Raji (cell line): ENCODE results near the gene JARID2.

Experiments used
- POLR2A ChIP-seq: IDR thresholded peaks from 2 replicates; pipeline ENCODE4 v1.6.1; 2011; ENCODE audit warnings: low read depth, low read length, control low read depth; ENCODE audit not compliant: insufficient read depth

JARID2 gene

DNA sequence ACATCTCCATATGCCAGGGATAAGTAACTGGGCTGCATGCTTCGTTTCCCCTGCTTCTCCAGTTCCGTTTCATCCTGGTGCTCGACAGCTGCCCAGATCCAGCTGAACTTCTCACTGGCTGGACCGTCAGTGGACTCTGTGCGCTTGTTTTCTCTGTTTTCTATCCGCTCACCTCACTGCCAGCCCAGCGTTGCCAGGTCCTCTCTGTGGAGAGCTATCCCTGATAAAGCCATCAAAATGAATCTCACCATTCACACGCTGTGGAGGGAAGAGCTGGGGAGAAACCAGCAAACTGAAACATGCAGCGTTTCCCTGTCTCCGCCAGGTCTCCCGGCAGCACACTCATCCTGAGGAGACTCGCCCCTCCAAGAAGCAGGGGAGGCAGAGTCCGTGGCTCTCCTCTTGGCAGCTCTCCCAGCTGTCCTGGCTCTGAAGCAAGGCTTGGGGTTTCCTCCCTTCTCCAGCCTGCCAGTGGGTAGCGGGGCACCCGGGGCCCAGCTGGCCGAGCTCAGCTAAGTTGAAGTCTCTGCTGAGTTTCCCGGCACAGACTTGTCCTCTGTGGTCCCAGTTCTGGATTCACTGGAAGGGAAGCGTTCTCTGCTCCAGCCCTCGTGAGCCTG lies 256.1 kb downstream of the JARID2 start:
- no peak for TF ChIP-seq POLR2A

DNA sequence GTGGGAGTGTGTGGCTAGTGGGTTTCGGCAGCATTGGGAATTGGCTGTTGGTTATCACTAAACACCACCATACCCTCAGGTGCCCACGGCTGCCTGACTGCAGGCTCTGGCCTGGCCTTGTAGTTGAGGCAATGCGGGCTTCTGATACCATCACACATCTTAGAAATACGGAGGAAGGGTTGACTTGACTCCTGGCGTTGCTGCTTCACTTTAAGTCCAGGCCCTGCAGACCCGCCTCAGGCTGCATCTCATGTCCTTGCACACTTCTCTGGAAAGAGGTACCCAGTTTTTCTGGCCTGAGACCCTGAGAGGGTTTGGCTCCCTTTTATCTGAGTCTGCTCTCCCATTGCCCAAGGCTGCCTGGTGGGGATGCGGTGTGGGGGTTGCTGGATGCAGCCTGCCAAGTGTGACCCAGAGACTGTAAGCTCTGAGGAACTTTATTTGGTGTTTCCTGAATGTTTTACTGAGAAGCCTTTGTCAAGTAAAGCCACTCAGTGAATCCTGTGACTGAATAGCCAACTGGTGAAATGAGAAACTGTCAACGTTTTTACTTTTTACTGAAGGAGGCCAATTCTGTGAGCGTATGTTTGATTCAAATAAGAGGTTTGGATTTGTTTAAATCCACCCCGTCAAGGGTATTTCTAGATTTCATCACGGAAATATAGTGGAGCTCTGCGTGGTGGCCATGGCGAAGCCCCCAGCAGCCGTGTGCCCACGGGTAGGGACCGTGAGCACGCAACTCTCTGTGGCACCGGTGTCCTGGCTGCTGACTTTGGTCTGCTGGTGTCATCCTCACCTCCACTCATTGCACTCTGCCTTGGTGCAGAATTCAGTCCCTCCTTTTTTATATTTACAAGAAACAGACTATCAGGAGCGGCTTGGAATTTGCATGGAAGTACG lies 256.8 kb downstream of the JARID2 start:
- TF ChIP-seq POLR2A = no peak

DNA sequence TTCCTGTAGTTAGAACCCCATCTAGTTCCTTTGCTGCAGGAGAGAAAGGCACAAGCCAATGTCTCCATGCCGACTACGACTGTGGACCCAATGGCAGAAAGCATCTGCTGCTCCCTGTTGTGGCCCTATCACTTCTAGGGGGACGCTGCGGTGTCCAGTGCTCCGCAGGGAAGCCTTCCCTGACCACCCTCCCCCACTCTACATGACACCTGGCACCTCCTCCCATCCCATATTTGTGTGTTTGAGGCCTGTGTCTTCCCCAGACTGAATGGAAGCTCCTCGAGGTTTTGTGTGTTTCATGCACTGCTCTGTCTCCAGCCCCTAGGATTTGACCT lies 257.4 kb downstream of the JARID2 start:
- TF ChIP-seq POLR2A = no peak

DNA sequence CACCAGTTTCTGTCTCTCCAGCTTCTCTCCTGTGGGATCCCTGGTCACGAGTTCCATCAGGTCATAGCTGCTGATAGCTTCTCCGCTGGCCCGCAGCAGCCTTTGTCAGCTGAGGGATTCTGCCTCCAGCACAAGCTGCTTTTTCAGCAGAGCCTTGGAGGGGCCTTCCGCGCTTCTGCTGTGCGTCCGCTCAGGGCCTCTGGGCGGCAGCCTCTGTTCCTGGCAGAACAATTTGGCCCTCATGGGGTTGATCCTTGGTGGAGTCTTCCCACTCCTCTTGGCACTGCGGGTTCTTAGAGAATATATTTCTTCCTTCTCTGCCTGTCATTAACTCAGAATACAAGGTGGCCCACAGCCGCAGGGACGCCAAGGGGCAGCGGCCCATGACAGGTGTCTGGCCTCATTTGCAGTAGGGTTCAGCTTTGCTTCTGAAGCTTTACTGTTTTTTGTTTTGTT lies 258.2 kb downstream of the JARID2 start:
- no peak for TF ChIP-seq POLR2A

DNA sequence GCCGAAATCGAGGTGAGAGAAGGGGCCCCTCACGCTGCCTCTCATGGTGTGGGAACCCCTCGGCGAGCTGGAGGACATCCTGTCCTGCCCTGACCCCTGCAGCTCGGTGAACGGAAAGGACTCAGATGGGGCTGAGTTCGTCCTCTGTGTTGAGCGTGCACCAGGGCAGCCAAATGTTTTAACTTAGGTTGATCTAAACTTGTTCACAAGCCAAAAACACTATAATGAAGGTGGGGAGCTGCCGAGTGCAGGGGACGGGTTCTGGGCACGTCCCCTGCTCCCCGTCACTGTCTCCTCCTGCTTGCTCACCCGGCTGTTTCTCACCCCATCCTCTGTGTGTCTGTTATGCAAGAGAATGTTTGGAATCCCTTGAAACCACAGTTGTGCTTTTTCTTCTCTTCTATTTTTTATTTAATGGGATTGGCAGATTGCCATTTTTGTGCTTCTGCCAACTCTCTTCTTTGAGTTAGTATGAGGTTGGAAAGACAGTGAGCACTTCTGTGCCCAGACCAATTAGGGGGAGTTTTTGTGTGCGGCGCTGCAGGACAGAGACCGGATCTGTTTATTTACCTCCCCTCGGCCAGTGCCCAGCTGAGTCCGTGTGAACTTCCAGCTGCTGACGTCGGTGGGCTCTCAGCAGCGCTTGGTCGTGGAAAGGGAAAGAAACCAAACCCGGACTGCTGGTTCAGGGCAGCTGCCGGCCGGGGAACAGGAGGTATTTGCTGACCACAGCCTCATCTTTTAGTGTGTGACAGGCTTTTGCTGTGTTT lies 258.9 kb downstream of the JARID2 start:
- no peak for TF ChIP-seq POLR2A

DNA sequence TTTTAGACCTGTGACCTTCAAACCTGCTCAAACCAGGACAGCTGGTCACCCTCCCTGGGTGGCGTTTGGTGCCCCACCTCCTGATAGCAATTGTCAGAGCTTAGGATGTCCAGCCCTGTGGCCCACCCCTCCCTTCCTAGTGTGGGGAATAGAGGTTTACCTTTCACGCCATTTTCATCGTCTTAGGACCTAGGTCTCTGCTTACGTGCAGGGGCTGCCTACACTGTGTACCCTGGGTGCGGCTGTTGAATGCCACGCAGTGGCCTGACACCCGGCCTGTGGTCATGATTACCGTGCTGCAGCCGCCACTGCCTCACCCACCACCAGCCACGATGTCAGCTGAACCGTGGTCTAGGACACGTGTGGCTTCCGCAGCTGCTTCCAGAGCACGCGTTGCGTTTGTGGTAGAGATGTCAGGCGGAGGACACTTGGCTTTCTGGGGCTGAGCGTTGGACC lies 259.6 kb downstream of the JARID2 start:
- no peak for TF ChIP-seq POLR2A

DNA sequence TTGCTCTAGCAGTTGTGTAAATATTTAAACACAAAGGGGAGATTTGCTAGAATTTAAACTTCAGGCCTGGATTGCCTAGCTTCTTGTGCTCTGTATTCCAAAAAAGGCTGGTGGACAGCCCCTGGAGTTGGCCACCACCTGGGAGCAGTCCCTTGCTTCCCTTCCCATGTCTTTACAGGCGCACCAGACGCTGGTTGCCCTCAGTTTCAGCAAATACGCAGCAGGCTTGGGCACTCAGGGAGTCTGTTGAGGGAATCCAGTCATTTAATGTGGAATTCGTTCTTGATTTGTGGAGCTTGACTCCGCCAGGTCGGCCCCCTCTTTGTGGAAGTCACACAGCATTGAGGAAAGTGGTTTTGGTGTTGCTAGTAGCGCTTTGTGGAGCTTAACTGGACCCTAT lies 260.2 kb downstream of the JARID2 start:
- no peak for TF ChIP-seq POLR2A

DNA sequence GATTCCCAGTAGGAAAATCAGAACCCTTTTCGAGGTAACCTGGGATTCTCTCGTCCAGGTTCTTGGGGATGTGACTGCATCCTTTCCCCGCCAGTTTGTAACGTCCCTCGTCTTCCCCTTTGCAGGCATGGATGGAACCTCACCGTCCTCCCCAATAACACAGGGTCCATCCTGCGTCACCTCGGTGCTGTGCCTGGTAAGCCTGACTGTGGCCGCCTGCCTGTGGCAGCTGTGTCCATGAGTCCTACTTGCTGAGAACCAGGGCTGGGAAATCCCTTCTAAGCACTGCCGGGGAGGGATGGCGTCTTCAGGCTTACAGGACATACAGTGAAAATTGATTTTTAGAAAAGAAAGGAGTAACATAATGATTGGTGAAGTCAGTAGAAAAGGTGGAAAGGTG lies 261.4 kb downstream of the JARID2 start:
- TF ChIP-seq POLR2A = no peak

DNA sequence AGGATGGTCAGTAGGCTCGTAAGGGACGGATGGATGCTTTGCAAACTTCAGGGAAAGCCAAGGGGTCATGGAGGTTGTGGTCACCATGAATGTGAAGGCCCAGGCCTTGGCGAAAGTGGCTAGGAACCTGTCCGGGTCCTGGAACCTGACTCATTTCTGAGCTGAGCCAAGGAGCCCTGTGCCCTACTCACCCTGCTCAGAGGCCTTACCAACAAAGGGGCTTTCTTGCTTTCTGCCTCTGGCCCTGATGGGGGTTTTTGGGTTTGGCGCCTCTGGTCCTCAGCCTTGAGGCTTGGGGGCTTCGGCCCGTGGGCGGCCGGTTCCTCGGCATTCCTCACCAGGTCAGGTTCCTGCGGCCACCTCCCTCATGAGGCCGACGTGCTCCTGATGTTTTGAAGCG lies 261.9 kb downstream of the JARID2 start:
- TF ChIP-seq POLR2A = no peak

DNA sequence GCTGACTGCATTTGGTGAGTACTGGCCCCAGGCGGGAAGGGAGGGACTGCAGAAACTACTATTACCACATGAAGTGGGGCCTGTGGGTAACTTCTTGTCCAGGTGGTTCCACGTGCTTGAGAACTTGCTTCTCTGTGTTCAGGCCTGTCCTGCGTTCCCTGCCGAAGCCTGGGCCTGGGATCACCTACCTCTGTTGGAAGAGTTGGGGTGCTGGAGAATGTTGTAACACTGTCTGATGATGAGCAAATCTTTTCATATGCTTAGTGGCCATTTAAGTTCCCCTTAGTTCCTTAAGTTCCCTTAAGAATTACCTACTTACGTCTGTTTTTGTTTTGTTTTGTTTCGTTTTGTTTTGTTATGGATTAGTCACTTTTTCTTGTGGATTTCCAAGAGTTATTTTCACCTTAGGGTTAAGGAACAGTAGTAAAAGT lies 262.6 kb downstream of the JARID2 start:
- TF ChIP-seq POLR2A = no peak

DNA sequence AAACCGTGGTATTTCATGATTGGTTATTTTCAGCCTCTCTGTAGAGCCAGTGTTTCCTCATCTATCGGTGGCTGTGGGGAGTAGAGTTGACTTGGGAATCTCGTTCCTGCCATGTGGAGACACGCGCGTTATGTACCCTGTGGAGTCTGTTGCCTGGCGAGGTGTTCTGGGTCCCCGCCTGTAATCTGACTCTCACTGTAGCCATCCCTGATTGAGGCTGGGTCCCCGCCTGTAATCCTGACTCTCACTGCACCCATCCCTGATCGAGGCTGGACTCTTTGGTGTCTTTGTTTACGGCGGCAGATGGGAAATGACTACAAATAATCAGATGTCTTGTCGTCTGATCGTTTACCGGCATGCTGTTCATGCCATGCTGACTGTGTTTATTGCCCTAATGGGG lies 263.1 kb downstream of the JARID2 start:
- no peak for TF ChIP-seq POLR2A

DNA sequence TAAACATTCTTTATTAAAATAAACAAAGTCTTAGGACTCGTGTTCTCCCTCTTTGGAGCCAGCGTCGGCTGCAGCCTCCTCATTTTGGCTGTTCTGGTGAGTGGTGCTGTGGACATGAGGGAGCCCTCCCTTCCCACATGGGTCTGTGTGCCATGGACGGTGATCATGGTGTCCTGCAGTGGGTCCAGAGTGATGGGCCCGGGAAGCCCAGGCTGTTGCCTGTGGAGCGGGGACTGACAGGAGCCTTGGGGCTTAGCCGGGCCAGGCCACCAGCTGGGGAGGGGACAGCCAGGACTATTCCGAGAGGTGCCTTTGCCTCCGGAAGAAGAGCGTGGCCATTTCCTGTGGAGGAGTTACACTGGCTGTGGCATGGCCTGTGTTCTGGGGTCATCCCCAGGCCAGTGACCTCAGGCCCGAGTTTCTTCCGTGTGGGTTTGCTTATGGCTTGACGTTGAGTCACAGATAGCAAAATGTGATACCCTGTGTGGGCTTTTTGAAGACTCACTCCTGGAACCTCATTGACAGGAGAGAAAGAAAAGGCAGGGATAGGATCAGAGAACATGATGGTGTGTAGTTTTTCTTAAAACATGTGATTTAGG lies 263.6 kb downstream of the JARID2 start:
- no peak for TF ChIP-seq POLR2A

DNA sequence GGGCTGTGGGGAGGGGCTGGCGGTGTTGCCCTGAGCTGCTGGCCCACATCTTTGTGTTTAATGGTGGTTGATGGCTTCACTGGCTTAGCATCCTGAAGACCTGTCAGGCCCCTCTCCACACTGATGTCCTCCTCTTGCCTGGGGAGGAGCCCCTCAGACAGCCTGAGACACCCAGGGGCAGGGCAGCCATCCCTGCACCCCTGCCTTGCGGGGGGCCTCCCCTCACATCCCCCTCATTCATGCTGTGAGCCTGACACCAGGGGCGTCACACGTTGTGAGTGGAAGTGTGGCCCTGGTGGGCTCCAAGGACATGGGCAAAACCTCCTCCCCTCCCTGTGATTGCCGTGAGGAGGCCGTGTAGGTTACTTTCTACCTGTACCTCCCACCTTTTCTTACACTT lies 264.3 kb downstream of the JARID2 start:
- TF ChIP-seq POLR2A = no peak

DNA sequence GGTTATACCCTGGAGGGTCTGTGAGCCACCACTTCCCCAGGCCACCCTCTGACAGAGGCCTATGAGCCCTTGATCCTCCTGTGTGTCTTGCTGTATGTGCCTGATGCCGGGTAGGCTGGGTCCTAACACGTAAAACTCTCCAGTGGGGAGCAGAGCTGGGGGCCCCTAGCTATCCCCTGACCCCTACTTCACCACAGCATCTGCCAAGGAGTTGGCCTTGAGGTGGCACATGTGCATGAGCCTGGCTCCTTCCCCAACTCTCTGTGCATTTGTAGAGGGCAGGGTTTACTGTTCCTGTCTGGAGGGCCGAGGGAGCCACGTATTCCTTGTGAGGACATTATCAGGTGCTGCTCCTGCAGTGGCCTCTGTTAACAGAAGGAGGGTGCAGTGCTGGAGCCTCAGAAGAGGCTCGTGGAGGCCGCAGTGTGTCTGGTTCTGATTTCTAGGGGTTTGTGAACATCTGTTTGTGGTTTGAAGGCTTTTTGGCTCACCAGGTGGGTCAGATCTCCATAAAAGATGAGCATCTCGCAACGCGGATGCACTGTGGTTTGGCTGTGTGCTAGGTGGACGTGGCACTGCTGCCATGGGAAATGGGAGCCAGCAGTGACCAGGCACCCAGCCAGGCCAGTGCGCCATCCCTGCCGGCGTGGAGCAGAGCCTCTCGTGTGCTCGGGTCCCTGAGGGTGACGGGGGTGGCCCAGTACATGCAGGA lies 264.8 kb downstream of the JARID2 start:
- TF ChIP-seq POLR2A = no peak
